MCF 10A (cell line): Measurements from ENCODE around the gene LYPD4. TPM values are rescaled to one million over a fixed set of nuclear protein-coding genes. Genes with fewer than 3 reads are reported as not detected.

Experiments
- BruUV-seq: library from RNA; stranded (reverse); fragments of 400-500 nt; replicated peaks from 2 replicates; lab custom pipeline; 2021; lab: Mats Ljungman, UMichigan
- CTCF ChIA-PET: fragments of 300-600 bp; sonication (Branson Sonifier 250); formaldehyde crosslinking; extraction: SDS; loops from one replicate; lab custom pipeline; 2021; ENCODE audit warnings: antibody characterized with exemption, inconsistent platforms; lab: Yijun Ruan, JAX
- POLR2A ChIA-PET: fragments of 300-600, 350-650 bp; sonication (Branson Sonifier 250); formaldehyde crosslinking; extraction: SDS; loops from one replicate; lab custom pipeline; 2020; ENCODE audit warnings: antibody characterized with exemption, inconsistent platforms; lab: Yijun Ruan, JAX
- DNase-seq: peaks from one replicate; pipeline ENCODE4 v3.0.0-alpha.2; 2018; ENCODE audit not compliant: unreplicated experiment
- H3K27ac Mint-ChIP-seq: one replicate; pipeline ENCODE4 v1.8.0; 2022; ENCODE audit warnings: mild to moderate bottlenecking, low read depth, mixed read lengths; ENCODE audit not compliant: unreplicated experiment
- H3K27me3 Mint-ChIP-seq: one replicate; pipeline ENCODE4 v1.8.0; 2022; ENCODE audit warnings: mixed read lengths; ENCODE audit not compliant: insufficient read depth, unreplicated experiment
- H3K36me3 Mint-ChIP-seq: one replicate; pipeline ENCODE4 v1.8.0; 2022; ENCODE audit warnings: mild to moderate bottlenecking, moderate library complexity, mixed read lengths; ENCODE audit not compliant: insufficient read depth, unreplicated experiment
- H3K4me1 Mint-ChIP-seq: one replicate; pipeline ENCODE4 v1.8.0; 2022; ENCODE audit warnings: mixed read lengths; ENCODE audit not compliant: insufficient read depth, unreplicated experiment
- H3K4me3 Mint-ChIP-seq: one replicate; pipeline ENCODE4 v1.8.0; 2022; ENCODE audit warnings: mild to moderate bottlenecking, moderate library complexity, mixed read lengths; ENCODE audit not compliant: unreplicated experiment
- H3K9me3 Mint-ChIP-seq: one replicate; pipeline ENCODE4 v1.8.0; 2022; ENCODE audit warnings: mixed read lengths; ENCODE audit not compliant: unreplicated experiment
- CTCF ChIP-seq: fragments of 200-600 bp; IDR thresholded peaks from one replicate; pipeline ENCODE4 v1.8.0; 2022; ENCODE audit warnings: antibody characterized with exemption, mild to moderate bottlenecking; ENCODE audit not compliant: unreplicated experiment
- intact Hi-C: fragments of 100-400 bp; cut with micrococcal nuclease; formaldehyde crosslinking; loops from 2 replicates; pipeline ENCODE4 v1.14.1; 2022
- total RNA-seq: library from RNA; stranded (reverse); gene quantifications from 2 replicates; pipeline ENCODE4 v1.2.3, GENCODE V29; 2022

LYPD4 gene
- total RNA-seq, 1 experiment from 2014 or later, result not detected

GRCh38 chr19:41847351-41848105 lies 3.0 kb upstream of the LYPD4 start:
- Mint-ChIP-seq H3K36me3 (no peaks in the 10 kb centered on the region), H3K4me3 (no peak overlapping the region), H3K27ac (no peak overlapping the region), H3K27me3 (peaks cover 52% of the 10 kb centered on the region), H3K9me3 (peaks cover 11% of the 10 kb centered on the region), H3K4me1 (no peaks in the 10 kb centered on the region)
- TF ChIP-seq CTCF, result no peak
- DNase-seq, result no peak
- intact Hi-C loops, result no loop called here
- POLR2A ChIA-PET, result no interaction called here
- CTCF ChIA-PET, result interaction anchor here (0.7 to 2.6 kb wide), 3 partner anchors 11 to 83 kb away, joined by 3 to 12 read pairs (median 3); no protein-coding TSS in a partner anchor
- BruUV-seq, result no TSS peak

GRCh38 chr19:41845051-41845590 lies 638 bp upstream of the LYPD4 start:
- intact Hi-C loops, result no loop called here
- no peak for DNase-seq
- BruUV-seq, result no TSS peak
- CTCF ChIA-PET, result interaction anchor here (1.6 kb wide), 1 partner anchor 10 kb away, joined by 5 read pairs; no protein-coding TSS in a partner anchor
- Mint-ChIP-seq H3K27ac (no peak overlapping the region), H3K27me3 (peaks cover 50% of the 10 kb centered on the region), H3K4me1 (no peaks in the 10 kb centered on the region), H3K9me3 (peaks cover 11% of the 10 kb centered on the region), H3K36me3 (no peaks in the 10 kb centered on the region), H3K4me3 (no peak overlapping the region)
- POLR2A ChIA-PET, result no interaction called here
- no peak for TF ChIP-seq CTCF

- CTCF ChIA-PET, result interaction anchor here (1.6 kb wide), 1 partner anchor 9 kb away, joined by 5 read pairs; no protein-coding TSS in a partner anchor
- no peaks in the 10 kb centered on the region for H3K4me1 Mint-ChIP-seq
- no peak for TF ChIP-seq CTCF
These were observed 343 bp upstream of the LYPD4 start, which contains the start of gene DMRTC2 for GRCh38 chr19:41845001-41845050. Gene DMRTC2, plus strand, starts transcription at chr19:41845042. Its CDS starts 2,387 bp downstream, at chr19:41847429.

GRCh38 chr19:41843371-41843770 lies 1.1 kb downstream of the LYPD4 start:
- intact Hi-C loops, result no loop called here
- Mint-ChIP-seq H3K27me3 (peaks cover 68% of the 10 kb centered on the region), H3K9me3 (peaks cover 11% of the 10 kb centered on the region), H3K4me3 (no peak overlapping the region), H3K36me3 (no peaks in the 10 kb centered on the region), H3K4me1 (no peaks in the 10 kb centered on the region), H3K27ac (no peak overlapping the region)
- no peak for TF ChIP-seq CTCF
- POLR2A ChIA-PET, result interaction anchor here (1.0 kb wide), 1 partner anchor 17 kb away, joined by 3 read pairs; the partner anchor contains the start of gene RPS19
- no TSS peak for BruUV-seq
- no peak for DNase-seq
- CTCF ChIA-PET, result interaction anchor here (0.7 to 1.6 kb wide), 2 partner anchors 8 to 63 kb away, joined by 3 to 5 read pairs; no protein-coding TSS in a partner anchor

More at GRCh38 chr19:41845001-41845050, 343 bp upstream of the LYPD4 start, which contains the start of gene DMRTC2:
- H3K27me3 Mint-ChIP-seq, result peaks cover 53% of the 10 kb centered on the region
- POLR2A ChIA-PET, result no interaction called here
- peaks cover 11% of the 10 kb centered on the region for H3K9me3 Mint-ChIP-seq
- no peak within 1 kb of the TSS for H3K27ac Mint-ChIP-seq
- no TSS peak for BruUV-seq
- DNase-seq, result no peak
- H3K36me3 Mint-ChIP-seq, result no peaks in the 10 kb centered on the region
- H3K4me3 Mint-ChIP-seq, result no peak within 1 kb of the TSS
- intact Hi-C loops, result no loop called here
